IMR-90 (cell line): ENCODE data around the gene OAF.

ENCODE experiments used
- CTCF ChIP-seq: conservative IDR thresholded peaks from 2 replicates; pipeline ENCODE4 v1.5.1; 2012; ENCODE audit warnings: mild to moderate bottlenecking, low read depth, low read length, improper control_type of control experiment
- MAZ ChIP-seq: IDR thresholded peaks from 2 replicates; pipeline ENCODE4 v1.6.1; 2012; ENCODE audit warnings: low read depth, mild to moderate bottlenecking, low read length, improper control_type of control experiment, moderate library complexity, borderline replicate concordance
- POLR2A ChIP-seq: IDR thresholded peaks from 2 replicates; pipeline ENCODE4 v1.6.1; 2012; ENCODE audit warnings: mild to moderate bottlenecking, low read depth, low read length
- RFX5 ChIP-seq: IDR thresholded peaks from 2 replicates; pipeline ENCODE4 v1.8.0; 2012; ENCODE audit warnings: low read depth, mild to moderate bottlenecking, low read length, moderate library complexity
- USF2 ChIP-seq: fragments of 150-350 bp; IDR thresholded peaks from 2 replicates; pipeline ENCODE4 v1.6.1; 2017; ENCODE audit warnings: mild to moderate bottlenecking, antibody characterized with exemption, low read length, low read depth

GRCh38 chr11:120221115-120221752 lies 10.4 kb downstream of the OAF start:
- no peak for TF ChIP-seq RFX5
- no peak for TF ChIP-seq USF2
- no peak for TF ChIP-seq CTCF
- TF ChIP-seq MAZ, result no peak
- no peak for TF ChIP-seq POLR2A
